K562 (cell line): Measurements from ENCODE around the gene NPEPL1. TPM values are rescaled to one million over a fixed set of nuclear protein-coding genes. Genes with fewer than 3 reads are reported as not detected.

ENCODE experiments used
- ATAC-seq: fragments of 200-7000 bp; cut with Tn5 transposase; 3 replicates; pipeline ENCODE4 v1.9.1; 2020; ENCODE audit warnings: moderate library complexity
- BruUV-seq: library from RNA; stranded (reverse); fragments of 400-500 nt; replicated peaks from 2 replicates; lab custom pipeline; 2021; lab: Mats Ljungman, UMichigan
- CTCF ChIA-PET: fragments of 300-600 bp; formaldehyde crosslinking; extraction: SDS; loops from one replicate; lab custom pipeline; 2021; ENCODE audit warnings: low intra/inter-chr PET ratio; lab: Yijun Ruan, JAX
- POLR2A ChIA-PET: fragments of 300-600, 350-650 bp; sonication (Branson Sonifier 250); formaldehyde crosslinking; extraction: SDS; loops from one replicate; lab custom pipeline; 2021; ENCODE audit warnings: antibody characterized with exemption, inconsistent platforms; lab: Yijun Ruan, JAX
- DNase-seq, 4 experiments: peaks; one replicate each; pipeline versions ENCODE4 v3.0.0 to v3.0.0-alpha.2; 2011 to 2018; ENCODE audit warnings: low spot score in 3 of 4, mixed read lengths in 3 of 4; ENCODE audit errors: extremely low read depth in 1 of 4
- FAIRE-seq: peaks from 2 replicates; lab custom pipeline; 2011; peaks lifted over from hg19 to GRCh38; lab: Jason Lieb, UNC
- H2AFZ ChIP-seq: 2 replicates; pipeline ENCODE4 v1.6.0; 2011; ENCODE audit warnings: low read depth, low read length, control low read depth, inconsistent platforms
- H3K27ac ChIP-seq: fragments of 200-600 bp; 3 replicates; pipeline ENCODE4 v1.8.0; 2011; ENCODE audit warnings: low read depth, mild to moderate bottlenecking, control low read depth, inconsistent platforms, low read length, moderate library complexity, mixed read lengths; ENCODE audit errors: extremely low read depth
- H3K27me3 ChIP-seq, 2 experiments: fragments of 300-600 bp in 1 of 2; 2 replicates in 1 of 2; 3 replicates in 1 of 2; pipeline versions ENCODE4 v1.6.0 to v1.8.0; 2011; ENCODE audit warnings: inconsistent platforms in 2 of 2, low read length in 2 of 2, mild to moderate bottlenecking in 1 of 2, mixed read lengths in 1 of 2, moderate library complexity in 1 of 2; ENCODE audit not compliant: control insufficient read depth in 2 of 2, insufficient read depth in 2 of 2
- H3K36me3 ChIP-seq: fragments of 300-600 bp; 3 replicates; pipeline ENCODE4 v1.8.0; 2011; ENCODE audit warnings: mild to moderate bottlenecking, low read length, inconsistent platforms; ENCODE audit not compliant: control insufficient read depth, insufficient read depth
- H3K4me1 ChIP-seq, 2 experiments: fragments of 200-600 bp in 1 of 2; replicated peaks in 1 of 2; 2 replicates in 1 of 2; 3 replicates in 1 of 2; pipeline versions ENCODE4 v1.5.1 to v1.8.0; 2011; ENCODE audit warnings: inconsistent platforms in 2 of 2, low read length in 2 of 2, mild to moderate bottlenecking in 1 of 2, mixed read lengths in 1 of 2, moderate library complexity in 1 of 2; ENCODE audit not compliant: control insufficient read depth in 2 of 2, insufficient read depth in 2 of 2
- H3K4me2 ChIP-seq: 2 replicates; pipeline ENCODE4 v1.6.1; 2011; ENCODE audit warnings: low read length, control low read depth, inconsistent platforms, mixed read lengths; ENCODE audit not compliant: insufficient read depth
- H3K4me3 ChIP-seq: fragments of 200-600 bp; sonication (generic), shearing (Covaris generic); 2 replicates; pipeline ENCODE4 v1.5.1; 2016; ENCODE audit warnings: control low read depth, inconsistent platforms
- H3K79me2 ChIP-seq: fragments of 200-600 bp; 3 replicates; pipeline ENCODE4 v1.8.0; 2011; ENCODE audit warnings: low read length, inconsistent platforms; ENCODE audit not compliant: control insufficient read depth, insufficient read depth
- H3K9ac ChIP-seq, 2 experiments: 2 replicates each; pipeline versions ENCODE4 v1.6.0 to v1.6.1; 2011; ENCODE audit warnings: low read depth in 2 of 2, low read length in 2 of 2, control low read depth in 1 of 2, inconsistent platforms in 1 of 2, mild to moderate bottlenecking in 1 of 2, mixed read lengths in 1 of 2; ENCODE audit not compliant: insufficient read depth in 1 of 2
- H3K9me1 ChIP-seq: one replicate; pipeline ENCODE4 v1.6.0; 2011; ENCODE audit warnings: inconsistent platforms, mild to moderate bottlenecking, low read length, moderate library complexity; ENCODE audit not compliant: control insufficient read depth, insufficient read depth
- H3K9me3 ChIP-seq: replicated peaks from 2 replicates; pipeline ENCODE4 v1.5.1; 2011; ENCODE audit warnings: low read depth, low read length, inconsistent platforms; ENCODE audit not compliant: control insufficient read depth, insufficient read depth
- H4K20me1 ChIP-seq: replicated peaks from 2 replicates; pipeline ENCODE4 v1.6.1; 2011; ENCODE audit warnings: low read length, inconsistent platforms, mixed read lengths; ENCODE audit not compliant: control insufficient read depth, insufficient read depth
- CHD4 ChIP-seq: fragments of 200-600 bp; sonication (generic); IDR thresholded peaks from 3 replicates; pipeline ENCODE4 v1.6.1; 2012; ENCODE audit warnings: low read depth, mild to moderate bottlenecking, mixed read lengths, low read length, inconsistent platforms; ENCODE audit not compliant: insufficient read depth, insufficient replicate concordance, poor library complexity, severe bottlenecking
- CREB1 ChIP-seq, 2 experiments: sonication (generic) in 1 of 2; formaldehyde crosslinking in 1 of 2; IDR thresholded peaks; 2 replicates each; pipeline versions ENCODE4 v1.6.1 to v1.8.0; 2012 to 2022; ENCODE audit warnings: inconsistent platforms in 1 of 2, mild to moderate bottlenecking in 1 of 2, missing genetic modification reagents in 1 of 2, moderate library complexity in 1 of 2
- GABPB2 ChIP-seq: fragments of 250-450 bp; sonication (Bioruptor Pico); conservative IDR thresholded peaks from 2 replicates; pipeline ENCODE4 v1.5.1; 2021; ENCODE audit warnings: mild to moderate bottlenecking
- MEF2D ChIP-seq: conservative IDR thresholded peaks from 2 replicates; pipeline ENCODE4 v1.6.1; 2016; ENCODE audit warnings: low read depth, missing genetic modification characterization, missing compliant biosample characterization
- SIN3A ChIP-seq, 2 experiments: fragments of 150-350 bp in 1 of 2; IDR thresholded peaks; 2 replicates each; pipeline ENCODE4 v1.6.1; 2011 to 2016; ENCODE audit warnings: borderline replicate concordance in 2 of 2, low read depth in 2 of 2, low read length in 2 of 2, mild to moderate bottlenecking in 2 of 2, moderate library complexity in 2 of 2; ENCODE audit not compliant: control insufficient read depth in 1 of 2
- STAG1 ChIP-seq: sonication (generic); formaldehyde crosslinking; IDR thresholded peaks from 2 replicates; pipeline ENCODE4 v1.5.0; 2020; ENCODE audit warnings: missing genetic modification reagents, borderline replicate concordance
- ZC3H4 ChIP-seq: sonication (generic); formaldehyde crosslinking; IDR thresholded peaks from 2 replicates; pipeline ENCODE4 v1.9.0; 2021; ENCODE audit warnings: missing genetic modification reagents, borderline replicate concordance
- ZNF12 ChIP-seq: sonication (generic); formaldehyde crosslinking; IDR thresholded peaks from 2 replicates; pipeline ENCODE4 v1.4.0; 2020; ENCODE audit warnings: mild to moderate bottlenecking, missing genetic modification reagents
- ZNF316 ChIP-seq: fragments of 450-650 bp; IDR thresholded peaks from 2 replicates; pipeline ENCODE4 v1.6.1; 2016
- WGBS: fragments of 100-300 bp; shearing (Covaris generic); methylation state at CpG from one replicate; pipeline ENCODE4 v1.1.6; 2016; ENCODE audit warnings: low coverage, mixed read lengths; ENCODE audit not compliant: insufficient coverage; ENCODE audit errors: missing lambda C conversion rate; 5-methylcytosine and 5-hydroxymethylcytosine counted together
- in situ Hi-C: fragments of 300-500 bp; cut with MboI; formaldehyde crosslinking; loops from 4 replicates; pipeline ENCODE4 v1.15.0; 2018; ENCODE audit warnings: inconsistent platforms, mixed read lengths
- intact Hi-C: fragments of 100-400 bp; cut with micrococcal nuclease; formaldehyde crosslinking; loops from 2 replicates; pipeline ENCODE4 v1.14.2; 2022
- polyA plus RNA-seq, 8 experiments: library from polyadenylated mRNA; depleted of rRNA in 4 of 8; stranded (reverse) in 5 of 8; unstranded in 3 of 8; fragments of >200 nt; fragmentation: Nextera tagmentation in 2 of 8; fragmentation: Illumina TruSeq in 1 of 8; extraction: Ambion mirVana in 2 of 8; extraction: Trizol in 1 of 8; gene quantifications; 2 replicates each; pipeline versions ENCODE4 v1.2.1 to v1.2.3, GENCODE V29; 2011 to 2014; ENCODE audit warnings: inconsistent platforms in 1 of 8, missing spikeins in 1 of 8
- total RNA-seq, 7 experiments: library from RNA; depleted of rRNA in 6 of 7; stranded (reverse); fragments of >200 nt in 6 of 7; fragmentation: Illumina TruSeq in 2 of 7; extraction: Trizol in 2 of 7; gene quantifications; 2 replicates each; pipeline versions ENCODE4 v1.2.1 to v1.2.3, GENCODE V29; 2011 to 2021; ENCODE audit warnings: low replicate concordance in 1 of 7
- TF ChIP-seq, protein P1 (sequence below): fragments of 200-800 bp; sonication (Bioruptor generic); IDR thresholded peaks from 2 replicates; pipeline ENCODE4 v1.6.1; 2017; ENCODE audit warnings: missing genetic modification characterization, missing compliant biosample characterization

Gene NPEPL1
- total and polyA plus RNA-seq, 9 of the 15 experiments (the other 6 are each of a cell fraction or from before 2014, with no cell fraction given): 0.04 to 5.6 (median 0.94) TPM

DNA sequence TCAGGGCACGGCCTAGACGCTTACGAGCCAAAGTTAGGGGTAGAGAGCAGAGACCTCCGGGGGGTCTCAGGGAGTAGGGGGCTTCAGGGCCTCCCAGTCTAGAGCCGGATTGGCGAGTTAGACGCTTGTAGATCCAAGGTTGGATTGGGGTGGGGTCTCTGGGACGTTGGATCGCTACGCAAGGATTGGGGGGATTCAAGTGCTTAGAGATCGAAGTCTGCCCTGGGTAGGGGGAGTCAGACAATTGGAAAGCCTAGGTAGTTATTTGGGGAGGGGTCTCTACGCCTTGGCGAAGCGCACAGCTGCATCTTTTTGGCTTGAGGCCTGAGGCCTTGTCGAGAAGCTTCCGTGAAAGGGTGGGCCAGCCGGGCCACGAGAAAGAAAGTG lies 41.0 kb upstream of the NPEPL1 start:
- no peaks in the 10 kb centered on the region for H3K9me3 ChIP-seq
- no TSS peak for BruUV-seq
- H3K9me1 ChIP-seq: no peaks in the 10 kb centered on the region
- WGBS: 2% methylated on average over 17 of the region's 18 CpGs
- H3K4me1 ChIP-seq: peaks cover 11 to 20% of the 10 kb centered on the region in 2 experiments; a peak in 4 of 5 replicates
- no peak for DNase-seq
- peak overlapping the region; percentile 86 for H3K4me2 ChIP-seq
- no peaks in the 10 kb centered on the region for H4K20me1 ChIP-seq
- POLR2A ChIA-PET: interaction anchor here (0.6 to 1.8 kb wide), 13 partner anchors 9 to 416 kb away, joined by 3 to 16 read pairs (median 4); no protein-coding TSS in a partner anchor
- peaks cover 15% of the 10 kb centered on the region; the same call in 2 of the 3 replicates for H3K36me3 ChIP-seq
- H3K27me3 ChIP-seq: no peaks in the 10 kb centered on the region
- H2AFZ ChIP-seq: peak overlapping the region; percentile 88; the same call in 1 of the 2 replicates
- intact Hi-C loops: loop anchor here (2.0 to 10.0 kb wide), 3 partner anchors 171 to 417 kb away; no protein-coding TSS in a partner anchor
- 0 out of 2 replicates have a peak, but pooled peaks have one; percentile 23 for TF ChIP-seq STAG1
- TF ChIP-seq GABPB2 (CRISPR knock-in tag): no peak
- TF ChIP-seq ZNF316: no peak
- no peak for TF ChIP-seq CREB1 (IDR thresholded peaks at IDR 0.05)
- TF ChIP-seq CREB1 (CRISPR knock-in tag; IDR thresholded peaks at IDR 0.05): 0 out of 2 replicates have a peak, but pooled peaks have one; percentile 25
- TF ChIP-seq, protein P1, sequence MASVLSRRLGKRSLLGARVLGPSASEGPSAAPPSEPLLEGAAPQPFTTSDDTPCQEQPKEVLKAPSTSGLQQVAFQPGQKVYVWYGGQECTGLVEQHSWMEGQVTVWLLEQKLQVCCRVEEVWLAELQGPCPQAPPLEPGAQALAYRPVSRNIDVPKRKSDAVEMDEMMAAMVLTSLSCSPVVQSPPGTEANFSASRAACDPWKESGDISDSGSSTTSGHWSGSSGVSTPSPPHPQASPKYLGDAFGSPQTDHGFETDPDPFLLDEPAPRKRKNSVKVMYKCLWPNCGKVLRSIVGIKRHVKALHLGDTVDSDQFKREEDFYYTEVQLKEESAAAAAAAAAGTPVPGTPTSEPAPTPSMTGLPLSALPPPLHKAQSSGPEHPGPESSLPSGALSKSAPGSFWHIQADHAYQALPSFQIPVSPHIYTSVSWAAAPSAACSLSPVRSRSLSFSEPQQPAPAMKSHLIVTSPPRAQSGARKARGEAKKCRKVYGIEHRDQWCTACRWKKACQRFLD (CRISPR knock-in tag): peak; percentile 62
- no peak for TF ChIP-seq MEF2D (tag)
- peak; percentile 73; the same call in 1 of the 2 replicates for TF ChIP-seq ZC3H4 (CRISPR knock-in tag)
- 0 out of 2 replicates have a peak, but pooled peaks have one; percentile 5 for TF ChIP-seq ZNF12 (CRISPR knock-in tag)
- TF ChIP-seq SIN3A (IDR thresholded peaks at IDR 0.05; ENCODE audit: borderline replicate concordance in 2 of 2, control insufficient read depth in 1 of 2, low read depth in 2 of 2, low read length in 2 of 2): peak in 1 of 2 experiments; percentile 20; a peak in 1 of 4 replicates
- no peak for TF ChIP-seq CHD4
- TF ChIP-seq, all 486 proteins: peak for 6
- Histone ChIP-seq H3K4me3 (peak overlapping the region; percentile 81), H3K79me2 (peaks cover 55% of the 10 kb centered on the region), H3K27ac (peak overlapping the region; percentile 91), H3K9ac (peak overlapping the region; percentile 82 to 97)
- CTCF ChIA-PET: no interaction called here
- ATAC-seq (no peak), FAIRE-seq (no peak)
- in situ Hi-C loops: loop anchor here (10.0 kb wide), 1 partner anchor 193 kb away; no protein-coding TSS in a partner anchor
